Panc1 (cell line): ENCODE measurements around the gene DCAF11. TPM values are rescaled to one million over a fixed set of nuclear protein-coding genes. Genes with fewer than 3 reads are reported as not detected.

Experiments
- ATAC-seq: fragments of 200-7000 bp; cut with Tn5 transposase; 2 replicates; pipeline ENCODE4 v1.9.1; 2020; ENCODE audit warnings: mild to moderate bottlenecking, moderate library complexity
- BruUV-seq: library from RNA; stranded (reverse); fragments of 400-500 nt; replicated peaks from 2 replicates; lab custom pipeline; 2021; lab: Mats Ljungman, UMichigan
- CTCF ChIA-PET: fragments of 300-600 bp; sonication (Branson Sonifier 250); formaldehyde crosslinking; loops from one replicate; lab custom pipeline; 2022; ENCODE audit warnings: antibody characterized with exemption; lab: Charles Lee
- POLR2A ChIA-PET: fragments of 300-600 bp; sonication (Branson Sonifier 250); formaldehyde crosslinking; loops from one replicate; lab custom pipeline; 2022; ENCODE audit warnings: antibody characterized with exemption; lab: Charles Lee
- DNase-seq: peaks from one replicate; pipeline ENCODE4 v3.0.0-alpha.2; 2010; ENCODE audit warnings: low read depth, low spot score
- H3K27ac ChIP-seq: 2 replicates; pipeline ENCODE4 v1.5.1; 2011; ENCODE audit warnings: mild to moderate bottlenecking, low read length, inconsistent platforms
- H3K27me3 ChIP-seq: fragments of 200-500 bp; sonication (Bioruptor generic); 2 replicates; pipeline ENCODE4 v1.6.0; 2014; ENCODE audit warnings: low read length, inconsistent platforms; ENCODE audit not compliant: control insufficient read depth, insufficient read depth
- H3K36me3 ChIP-seq: fragments of 200-500 bp; sonication (Bioruptor generic); 2 replicates; pipeline ENCODE4 v1.5.1; 2014; ENCODE audit warnings: inconsistent platforms, mild to moderate bottlenecking, low read length, moderate library complexity; ENCODE audit not compliant: control insufficient read depth, insufficient read depth
- H3K4me1 ChIP-seq: 2 replicates; pipeline ENCODE4 v1.5.1; 2011; ENCODE audit warnings: inconsistent platforms, mild to moderate bottlenecking, low read length, moderate library complexity; ENCODE audit not compliant: control insufficient read depth, insufficient read depth
- H3K4me3 ChIP-seq, 2 experiments: 2 replicates each; pipeline ENCODE4 v1.5.1; 2011 to 2012; ENCODE audit warnings: low read depth in 2 of 2, low read length in 2 of 2, mild to moderate bottlenecking in 2 of 2, inconsistent platforms in 1 of 2, moderate library complexity in 1 of 2
- H3K9me3 ChIP-seq: fragments of 200-500 bp; sonication (Bioruptor generic); 2 replicates; pipeline ENCODE4 v1.5.1; 2014; ENCODE audit warnings: low read depth, mild to moderate bottlenecking, inconsistent platforms, low read length, moderate library complexity; ENCODE audit not compliant: control insufficient read depth, insufficient read depth
- CTCF ChIP-seq: fragments of 450-650 bp; IDR thresholded peaks from 2 replicates; pipeline ENCODE4 v1.5.1; 2017; ENCODE audit warnings: mild to moderate bottlenecking
- POLR2AphosphoS5 ChIP-seq: IDR thresholded peaks from 2 replicates; pipeline ENCODE4 v1.6.1; 2012; ENCODE audit warnings: mild to moderate bottlenecking, low read depth, low read length, moderate library complexity
- REST ChIP-seq, 2 experiments: IDR thresholded peaks; 2 replicates each; pipeline ENCODE4 v1.6.1; 2011 to 2012; ENCODE audit warnings: low read depth in 2 of 2, control low read depth in 1 of 2, low read length in 1 of 2, mild to moderate bottlenecking in 1 of 2, moderate library complexity in 1 of 2; ENCODE audit not compliant: insufficient read depth in 1 of 2
- SIN3A ChIP-seq: IDR thresholded peaks from 2 replicates; pipeline ENCODE4 v1.6.1; 2012; ENCODE audit warnings: low read depth, mild to moderate bottlenecking, low read length, moderate library complexity, borderline replicate concordance; ENCODE audit not compliant: insufficient read depth
- TCF7L2 ChIP-seq: IDR thresholded peaks from 2 replicates; pipeline ENCODE4 v1.6.1; 2011; ENCODE audit warnings: mild to moderate bottlenecking, low read depth, low read length, inconsistent platforms
- in situ Hi-C: cut with HindIII; loops from 2 replicates; pipeline ENCODE4 v1.10.0; 2016; ENCODE audit warnings: low sequenced_read_pairs, low pct_unique_long_range_greater_than_20kb
- intact Hi-C: fragments of 100-400 bp; cut with micrococcal nuclease; formaldehyde crosslinking; loops from one replicate; pipeline ENCODE4 v1.10.0; 2022; ENCODE audit not compliant: unreplicated experiment
- total RNA-seq: library from RNA; stranded (reverse); gene quantifications from one replicate; pipeline ENCODE4 v1.2.1, GENCODE V29; 2021; ENCODE audit not compliant: unreplicated experiment

Gene DCAF11
- total RNA-seq, 1 experiment from 2014 or later = 37.4 TPM

DNA sequence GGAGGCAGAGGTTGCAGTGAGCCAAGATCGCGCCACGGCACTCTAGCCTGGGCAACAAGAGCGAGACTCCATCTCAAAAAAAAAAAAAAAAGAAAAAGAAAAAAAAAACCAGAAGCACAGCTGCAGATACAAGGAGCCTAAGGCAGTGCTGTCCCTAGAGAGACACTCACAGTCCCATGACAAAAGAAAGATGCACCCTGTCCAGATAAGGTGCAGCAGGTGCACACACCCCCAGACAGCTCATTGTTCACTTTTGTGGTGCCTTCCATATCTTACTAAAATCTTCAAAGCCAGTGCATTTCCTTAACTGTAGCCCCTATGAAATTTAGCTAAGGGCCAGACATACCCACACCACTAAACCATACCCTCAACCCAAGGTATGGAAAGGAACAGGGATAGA is 7.8 kb downstream of the DCAF11 start:
- in situ Hi-C loops = no loop called here
- DNase-seq (no peak), ATAC-seq (no peak)
- intact Hi-C loops = no loop called here
- Histone ChIP-seq H3K27ac (no peak overlapping the region), H3K27me3 (no peaks in the 10 kb centered on the region), H3K36me3 (peaks cover 2% of the 10 kb centered on the region), H3K9me3 (no peaks in the 10 kb centered on the region), H3K4me3 (no peak overlapping the region), H3K4me1 (no peaks in the 10 kb centered on the region)
- POLR2A ChIA-PET = no interaction called here
- no TSS peak for BruUV-seq
- CTCF ChIA-PET = no interaction called here
- no peak for TF ChIP-seq SIN3A
- TF ChIP-seq CTCF = no peak
- no peak for TF ChIP-seq REST (IDR thresholded peaks at IDR 0.05; ENCODE audit: insufficient read depth in 1 of 2, low read depth in 2 of 2, low read length in 1 of 2)

GRCh38 chr14:24122898-24123297 is 8.3 kb downstream of the DCAF11 start:
- no peaks in the 10 kb centered on the region for H3K27me3 ChIP-seq
- H3K4me3 ChIP-seq = no peak overlapping the region
- H3K27ac ChIP-seq = no peak overlapping the region
- peaks cover 2% of the 10 kb centered on the region for H3K36me3 ChIP-seq
- in situ Hi-C loops = no loop called here
- DNase-seq = no peak
- ATAC-seq = no peak
- intact Hi-C loops = no loop called here
- ChIA-PET POLR2A (no interaction called here), CTCF (no interaction called here)
- no peaks in the 10 kb centered on the region for H3K4me1 ChIP-seq
- TF ChIP-seq SIN3A (no peak), CTCF (no peak), POLR2AphosphoS5 (no peak), REST (IDR thresholded peaks at IDR 0.05; ENCODE audit: insufficient read depth in 1 of 2, low read depth in 2 of 2, low read length in 1 of 2) (no peak), TCF7L2 (no peak)
- BruUV-seq = no TSS peak
- no peaks in the 10 kb centered on the region for H3K9me3 ChIP-seq
